Hepatic stellate cell (primary cell): ENCODE results near the gene CACNA2D4.

ENCODE experiments used
- DNase-seq: peaks from one replicate; pipeline ENCODE4 v3.0.0; 2011; ENCODE audit warnings: low spot score

The CACNA2D4 gene

DNA sequence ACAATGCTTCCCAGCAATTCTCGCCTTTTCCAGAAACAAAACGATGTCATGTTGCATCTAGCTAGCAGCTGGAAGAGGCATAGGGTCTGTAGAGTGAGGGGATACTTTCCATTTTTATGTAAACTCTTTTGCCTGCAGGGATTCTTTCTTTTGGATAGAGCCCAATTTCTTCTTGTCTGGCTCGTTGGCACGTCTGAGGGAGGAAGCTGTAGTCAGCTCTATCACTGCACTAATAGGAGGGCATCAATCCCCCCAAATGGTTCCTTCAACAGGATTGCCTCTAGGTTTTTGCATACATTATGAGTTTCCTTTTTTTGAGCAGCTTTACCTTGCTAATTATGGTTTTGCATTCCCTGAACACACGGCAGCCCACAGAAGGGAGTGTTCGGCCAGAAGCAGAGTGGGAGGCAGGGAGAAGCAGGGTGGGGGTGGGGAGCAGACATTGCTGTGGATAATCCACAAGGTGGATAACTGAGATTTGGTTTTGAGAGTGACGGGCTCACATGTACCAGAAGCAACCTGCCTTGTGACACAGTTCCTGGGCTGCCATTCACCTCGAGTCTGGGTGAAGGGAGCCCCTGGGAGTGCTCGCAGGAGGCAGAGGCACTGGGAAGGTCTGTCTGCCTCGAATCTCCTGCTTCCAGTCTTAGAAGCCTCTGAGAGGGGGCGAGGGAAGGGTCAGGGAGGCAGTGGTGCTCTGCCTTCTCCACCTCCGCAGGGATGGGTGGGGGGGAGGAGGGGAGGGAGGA, 73.6 kb downstream of the CACNA2D4 start:
- no peak for DNase-seq

DNA sequence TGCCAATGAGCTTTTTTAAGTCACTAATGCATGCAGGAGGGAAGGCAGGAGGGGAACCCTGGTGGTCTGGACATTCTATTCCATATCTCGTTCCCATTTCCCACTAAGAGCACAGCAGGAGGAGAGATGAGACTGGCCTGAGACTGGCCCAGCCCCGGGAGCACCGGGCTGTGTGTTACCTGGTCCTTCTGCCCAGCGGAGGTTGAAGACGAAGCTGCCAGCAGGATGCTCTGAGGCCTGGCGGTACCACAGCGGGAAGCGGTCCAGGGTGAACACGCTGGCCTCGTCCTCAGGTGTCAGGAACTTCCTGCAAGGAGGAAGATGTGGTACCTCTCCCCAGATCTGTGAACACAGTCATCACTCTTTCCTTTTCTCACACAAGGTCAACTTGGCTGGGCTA, 74.2 kb downstream of the CACNA2D4 start:
- no peak for DNase-seq

DNA sequence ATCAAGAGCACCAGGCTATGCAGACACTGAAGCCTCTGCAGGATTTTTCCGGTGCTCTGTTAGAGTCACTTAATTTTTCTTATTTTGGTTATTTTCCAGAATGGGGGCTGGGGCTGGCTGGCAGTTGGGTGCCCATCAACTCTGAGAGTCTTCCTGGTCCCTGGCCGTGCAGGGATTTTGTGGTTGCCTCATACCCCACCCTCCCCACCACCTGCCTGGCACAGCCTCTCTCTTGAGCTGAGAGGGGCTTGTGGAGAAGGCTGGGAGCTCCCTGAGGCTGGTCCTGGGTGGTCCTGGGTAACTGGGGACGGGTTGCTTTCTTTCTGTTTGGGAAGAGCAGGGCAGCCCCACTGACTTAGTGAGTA, 74.8 kb downstream of the CACNA2D4 start:
- no peak for DNase-seq

DNA sequence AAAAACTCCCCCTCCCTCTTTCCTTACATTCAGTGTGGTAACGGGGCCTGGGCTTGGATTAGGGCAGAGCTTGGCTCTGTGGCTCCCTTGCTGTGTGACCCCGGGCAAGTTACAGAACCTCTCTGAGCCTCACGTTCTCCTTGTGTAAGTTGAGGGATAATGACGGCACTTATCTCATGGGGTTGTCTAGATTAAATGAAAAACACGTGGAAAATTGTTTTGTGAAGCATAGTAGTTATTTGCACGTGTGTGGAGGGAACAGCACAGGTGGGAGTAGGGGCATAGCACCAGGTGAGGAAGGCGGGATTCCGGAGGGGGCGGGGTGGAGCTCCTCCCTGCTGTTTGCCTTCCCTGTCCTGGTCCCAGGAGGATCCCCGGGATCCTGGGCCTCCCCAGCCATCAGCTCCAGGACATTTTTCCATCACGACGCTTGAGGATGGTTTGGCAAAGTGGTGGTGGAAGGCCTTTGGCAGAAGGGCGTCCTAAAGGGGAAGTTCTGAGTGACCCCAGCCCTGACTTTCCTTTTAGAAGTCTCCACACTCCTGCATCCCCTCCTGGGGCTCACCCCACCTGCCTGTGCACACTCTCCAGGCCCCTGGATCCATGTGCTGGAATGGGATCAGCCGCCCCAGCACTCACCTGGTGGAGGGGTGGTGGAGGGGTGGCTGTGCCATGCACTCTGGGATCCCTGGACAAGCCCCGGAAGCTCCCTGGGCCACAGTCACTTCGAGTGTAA, 75.4 kb downstream of the CACNA2D4 start:
- no peak for DNase-seq

DNA sequence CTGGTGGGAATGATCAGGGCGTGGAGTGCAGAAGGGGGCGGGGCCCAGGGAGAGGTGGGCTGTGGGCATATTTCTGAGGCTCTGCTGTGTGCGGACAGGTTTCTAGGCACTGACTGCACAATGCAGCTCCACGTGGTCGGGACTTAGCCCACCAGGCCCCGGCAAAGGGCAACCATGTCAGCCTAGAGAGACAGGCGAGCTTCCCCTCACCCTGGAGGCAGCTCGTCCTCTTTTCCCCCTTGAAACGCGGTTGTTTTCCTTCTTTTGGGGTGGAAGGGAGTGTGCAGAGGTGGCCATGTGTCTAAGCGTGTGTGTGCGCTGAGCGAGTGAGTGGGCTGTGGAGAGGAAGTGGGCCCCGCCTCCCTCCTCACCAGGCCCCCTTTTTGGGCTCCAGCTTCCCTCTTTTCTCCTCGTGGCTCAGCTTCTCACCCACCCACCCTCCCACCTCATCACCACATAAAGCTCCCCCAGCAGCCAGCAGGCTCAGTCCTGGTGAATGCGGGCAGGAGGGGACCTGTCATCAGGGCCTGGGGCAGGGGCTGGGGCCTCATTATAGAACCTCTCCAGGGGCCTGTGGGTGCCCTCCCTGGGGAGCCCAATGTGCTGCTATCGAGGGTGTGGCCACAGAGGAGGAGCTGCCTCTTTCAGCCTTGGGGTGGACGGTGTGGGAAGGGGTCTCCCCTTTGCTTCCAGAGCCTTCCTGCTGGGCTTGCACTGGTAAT, 76.1 kb downstream of the CACNA2D4 start:
- no peak for DNase-seq

DNA sequence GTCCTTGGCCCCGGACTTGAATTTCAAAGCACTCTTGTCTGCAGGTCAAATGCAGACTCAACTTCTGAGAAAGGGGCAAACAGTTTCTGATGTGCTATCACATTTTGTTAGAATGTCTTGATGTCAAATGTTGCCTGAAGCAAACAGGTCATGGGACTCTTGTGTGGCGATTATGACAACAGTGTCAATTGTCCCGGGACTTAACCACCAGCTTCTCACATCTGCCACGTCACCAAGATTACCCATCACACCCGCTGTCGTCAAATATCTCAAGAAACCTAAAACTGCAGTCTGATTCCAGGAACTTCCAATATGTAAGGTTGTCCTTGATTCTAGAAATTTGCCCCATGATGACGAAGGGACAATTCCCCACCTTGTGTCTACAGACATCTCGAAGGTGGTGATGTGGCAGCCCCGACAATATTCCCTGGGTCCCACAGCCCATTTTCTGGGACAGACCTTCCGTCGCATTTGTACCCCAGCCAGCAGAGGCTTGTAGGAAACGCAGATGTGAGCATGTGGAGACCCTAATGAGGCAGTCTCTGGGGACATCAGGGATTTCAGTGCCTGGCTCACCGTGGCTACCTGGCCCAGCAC, 76.8 kb downstream of the CACNA2D4 start:
- DNase-seq = no peak

DNA sequence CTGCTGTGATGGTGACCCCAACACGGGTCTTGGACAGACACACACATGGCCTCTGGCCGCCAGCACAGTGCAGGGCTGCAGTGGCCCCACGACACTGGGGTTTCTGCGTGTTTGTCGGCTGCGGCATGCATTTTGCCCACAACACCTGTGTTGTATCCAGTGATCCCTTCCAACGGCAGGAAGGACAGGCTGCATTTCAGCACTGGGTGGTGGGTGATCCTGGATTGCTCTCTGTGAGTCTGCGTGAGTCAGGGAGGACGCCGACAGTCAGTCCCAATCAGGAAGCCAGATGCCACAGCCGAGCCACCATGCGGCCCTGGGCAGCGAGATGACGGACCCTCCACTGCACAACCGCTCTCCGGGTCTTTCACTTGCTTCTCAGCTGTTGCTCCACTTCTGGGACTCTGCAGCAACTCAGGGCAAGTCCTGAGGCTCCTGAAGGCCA, 77.4 kb downstream of the CACNA2D4 start:
- DNase-seq = no peak

DNA sequence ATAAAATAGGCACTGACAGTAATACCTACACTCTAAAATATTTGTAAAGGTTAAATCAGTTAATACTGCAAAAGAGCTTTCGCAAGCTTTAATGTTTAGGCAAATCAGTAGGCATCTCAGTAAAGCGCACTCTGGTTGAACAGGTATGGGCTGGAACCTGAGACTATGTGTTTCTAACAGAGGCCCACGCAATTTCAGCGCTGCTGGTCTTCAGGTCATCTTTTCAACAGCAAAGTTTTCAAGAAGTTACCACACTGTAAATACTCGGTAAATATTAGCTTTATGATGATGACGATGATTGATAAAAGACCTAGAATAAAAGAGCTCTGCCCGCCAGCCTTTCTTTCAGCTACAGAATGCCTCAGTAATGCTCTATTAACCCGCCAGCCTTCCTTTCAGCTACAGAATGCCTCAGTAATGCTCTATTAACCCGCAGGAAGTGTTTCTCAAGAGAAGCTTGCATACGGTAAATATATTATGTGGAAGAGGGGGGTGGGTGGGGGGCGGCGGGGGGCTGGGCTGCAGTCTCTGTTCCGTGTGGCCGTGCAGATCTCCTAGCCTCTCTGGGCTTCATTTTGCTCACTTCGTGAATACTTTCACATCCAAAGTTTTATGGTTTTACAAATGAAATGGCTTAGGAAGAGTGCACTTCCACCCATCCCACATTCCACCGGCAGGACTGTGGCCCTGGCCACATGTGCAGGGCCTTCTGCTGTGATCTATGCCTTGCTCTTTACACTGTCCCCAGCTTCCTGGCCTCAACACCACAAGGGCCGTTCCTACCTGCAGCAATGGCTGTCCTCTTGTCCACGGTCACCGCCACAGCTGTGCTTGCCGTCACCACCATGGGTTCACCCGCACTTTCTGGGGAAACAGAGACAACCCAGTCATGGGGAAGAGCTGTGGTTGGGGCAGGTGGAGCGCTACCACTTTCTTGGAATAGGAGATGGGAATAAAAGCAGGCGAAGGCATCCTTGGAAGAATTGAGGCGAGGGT, 78.2 kb downstream of the CACNA2D4 start:
- DNase-seq = no peak

DNA sequence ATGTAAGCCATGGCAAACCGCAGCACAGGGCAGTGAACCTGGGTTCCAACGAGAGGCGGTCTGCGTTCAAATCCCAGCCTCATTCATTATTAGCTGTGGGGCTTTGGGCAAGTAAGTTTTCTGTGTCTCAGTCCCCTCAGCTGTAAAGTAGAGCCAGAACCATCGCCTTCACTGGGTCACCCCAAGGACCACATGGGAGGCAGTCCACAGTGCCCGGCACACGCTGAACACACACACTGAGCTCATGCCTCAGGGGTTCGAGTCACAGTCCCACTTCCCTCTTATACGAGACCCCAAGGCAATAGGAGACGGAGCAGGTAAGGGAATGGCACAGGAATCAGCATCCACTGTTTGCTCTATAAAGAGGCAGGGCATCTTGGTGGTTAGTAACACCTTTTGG, 79.0 kb downstream of the CACNA2D4 start:
- no peak for DNase-seq

DNA sequence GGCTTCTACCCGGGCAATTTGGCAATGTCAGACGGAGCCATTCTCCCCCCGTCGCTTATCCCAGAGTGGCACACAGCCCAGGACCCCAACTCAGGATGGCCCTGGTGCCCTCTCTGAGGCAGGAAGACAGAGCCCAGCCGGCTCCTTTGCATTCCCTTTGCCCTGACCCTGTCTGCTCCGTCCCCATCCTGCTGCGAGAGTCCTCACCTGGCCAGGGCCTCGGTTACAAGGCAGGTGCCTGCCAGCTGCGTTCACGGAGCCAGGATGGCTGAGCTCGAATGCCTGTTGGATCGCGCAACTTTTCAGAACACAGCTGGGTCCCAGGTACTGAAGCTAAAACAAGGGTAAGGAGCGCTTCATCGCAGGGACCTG, 79.5 kb downstream of the CACNA2D4 start:
- no peak for DNase-seq

DNA sequence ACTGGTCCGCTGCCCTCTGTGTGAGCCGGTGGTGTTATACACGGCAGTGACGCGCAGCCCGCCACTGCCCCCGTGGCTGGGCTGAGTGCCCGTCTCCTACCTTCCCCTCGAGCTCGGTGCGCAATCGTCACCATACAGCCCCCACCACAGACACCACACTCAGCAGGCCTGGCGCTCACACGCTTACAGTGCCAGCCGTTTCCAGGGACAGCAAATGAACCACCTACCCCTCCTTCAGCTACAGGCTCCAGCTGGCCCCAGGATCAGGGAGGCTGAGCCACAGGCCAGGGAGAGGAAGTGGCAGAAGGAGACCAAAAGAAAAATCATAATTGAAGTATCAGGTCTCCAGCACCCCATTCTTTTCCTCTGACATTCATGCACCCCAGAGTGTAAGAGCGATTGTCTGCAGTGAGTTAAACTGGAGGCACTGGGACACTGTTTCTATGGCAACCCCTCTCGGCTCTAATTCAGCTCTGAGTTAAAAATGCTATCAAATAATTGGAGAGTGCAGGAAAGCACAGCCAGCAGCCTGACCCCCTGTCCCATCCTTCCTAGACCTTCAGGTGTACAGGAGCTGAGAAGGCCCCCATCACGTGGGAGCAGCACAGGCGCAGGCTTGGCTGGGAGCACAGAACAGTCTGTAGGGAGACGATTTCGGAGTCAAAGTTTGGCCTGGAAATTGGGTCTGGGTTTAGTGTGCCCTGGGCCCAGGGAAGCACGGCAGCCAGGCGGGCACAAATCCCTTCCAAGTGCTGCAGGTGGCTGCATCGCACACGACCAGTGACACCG, 80.1 kb downstream of the CACNA2D4 start:
- no peak for DNase-seq

DNA sequence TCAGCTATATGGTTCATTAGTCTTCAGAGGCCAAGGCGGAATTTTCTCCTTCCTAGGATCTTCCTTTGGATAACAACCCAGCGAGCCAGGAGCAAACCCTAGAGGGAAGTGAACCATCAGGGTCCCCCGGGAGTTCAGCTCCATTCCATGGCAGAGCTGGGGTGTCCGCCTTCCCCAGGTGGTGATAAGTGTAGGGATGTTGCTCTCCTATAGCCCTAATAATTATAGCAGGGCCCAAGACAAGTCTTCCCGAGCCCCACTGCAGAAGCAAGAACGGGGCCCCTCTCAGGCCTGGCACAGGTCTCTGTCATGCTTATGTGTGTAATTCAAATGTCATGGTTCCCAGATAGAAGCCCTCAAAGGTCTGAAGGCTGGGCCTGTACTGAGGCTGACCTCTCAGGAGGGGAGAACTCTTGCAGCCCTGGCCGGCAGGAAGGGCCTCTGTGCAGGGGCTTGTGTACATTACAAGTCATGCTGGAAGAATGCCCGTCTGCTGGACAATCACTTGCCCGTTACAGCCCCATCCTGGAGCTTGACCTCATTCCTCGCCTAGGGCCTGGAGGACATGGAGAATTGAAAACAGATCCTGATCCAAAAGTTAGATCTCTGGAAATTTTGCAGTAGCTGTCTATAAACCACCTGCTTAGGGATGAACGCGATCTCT, 80.8 kb downstream of the CACNA2D4 start:
- peak; percentile 51 for DNase-seq

DNA sequence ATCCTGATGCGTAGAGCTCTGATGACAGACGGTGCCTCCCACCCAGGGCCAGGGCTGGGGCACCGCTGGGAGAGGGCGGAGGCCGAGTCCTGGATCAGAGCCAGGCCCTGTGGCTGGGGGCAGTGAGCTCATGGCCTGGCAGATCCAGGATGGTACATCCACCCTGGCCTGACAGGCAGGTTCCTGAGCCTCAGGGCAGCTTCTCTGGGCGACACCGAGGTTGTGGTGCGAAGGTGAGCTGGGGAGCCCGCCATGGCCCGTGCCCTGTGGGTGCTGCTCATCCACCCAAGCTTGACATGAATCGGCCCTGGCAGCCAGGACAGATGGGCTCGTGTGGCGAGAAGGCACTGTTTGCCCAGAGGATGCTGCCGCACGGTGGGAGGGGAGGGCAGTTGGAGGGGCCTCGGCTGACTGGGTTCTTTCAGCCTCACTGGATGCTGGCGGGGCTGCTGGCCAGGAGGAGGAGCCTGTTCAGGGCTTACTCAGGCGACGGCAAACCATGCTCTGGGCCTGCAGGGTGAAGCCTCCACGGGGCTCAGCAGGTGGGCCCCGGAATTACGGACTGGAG, 81.5 kb downstream of the CACNA2D4 start:
- DNase-seq = no peak

DNA sequence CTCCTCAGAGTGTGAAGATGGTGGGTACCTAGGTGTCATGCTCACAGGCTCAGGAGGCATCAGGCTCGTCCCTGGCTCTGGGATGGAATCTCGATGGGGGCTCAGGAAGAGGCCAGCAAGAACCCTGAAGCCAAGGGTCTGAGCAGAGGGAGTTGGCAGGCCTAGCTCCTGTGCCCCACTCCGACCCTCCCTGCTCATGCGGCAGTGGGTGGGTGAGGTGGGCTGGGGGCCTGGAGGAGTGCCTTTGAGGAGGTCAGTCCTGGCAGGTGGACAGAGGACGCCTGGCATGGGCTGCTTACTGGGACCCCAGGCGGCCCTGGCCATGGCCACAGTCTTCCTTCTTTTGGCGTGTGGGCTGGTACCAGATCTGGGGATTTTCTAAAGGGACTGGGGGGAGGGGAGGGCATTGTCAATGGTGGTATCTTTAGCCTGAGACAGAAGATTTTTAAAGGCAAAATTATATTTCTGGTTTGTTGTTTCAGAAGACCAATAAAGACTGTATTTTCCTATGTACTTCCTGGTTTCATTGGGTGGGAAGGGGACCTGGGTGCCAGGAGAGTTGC, 82.1 kb downstream of the CACNA2D4 start:
- DNase-seq = no peak

DNA sequence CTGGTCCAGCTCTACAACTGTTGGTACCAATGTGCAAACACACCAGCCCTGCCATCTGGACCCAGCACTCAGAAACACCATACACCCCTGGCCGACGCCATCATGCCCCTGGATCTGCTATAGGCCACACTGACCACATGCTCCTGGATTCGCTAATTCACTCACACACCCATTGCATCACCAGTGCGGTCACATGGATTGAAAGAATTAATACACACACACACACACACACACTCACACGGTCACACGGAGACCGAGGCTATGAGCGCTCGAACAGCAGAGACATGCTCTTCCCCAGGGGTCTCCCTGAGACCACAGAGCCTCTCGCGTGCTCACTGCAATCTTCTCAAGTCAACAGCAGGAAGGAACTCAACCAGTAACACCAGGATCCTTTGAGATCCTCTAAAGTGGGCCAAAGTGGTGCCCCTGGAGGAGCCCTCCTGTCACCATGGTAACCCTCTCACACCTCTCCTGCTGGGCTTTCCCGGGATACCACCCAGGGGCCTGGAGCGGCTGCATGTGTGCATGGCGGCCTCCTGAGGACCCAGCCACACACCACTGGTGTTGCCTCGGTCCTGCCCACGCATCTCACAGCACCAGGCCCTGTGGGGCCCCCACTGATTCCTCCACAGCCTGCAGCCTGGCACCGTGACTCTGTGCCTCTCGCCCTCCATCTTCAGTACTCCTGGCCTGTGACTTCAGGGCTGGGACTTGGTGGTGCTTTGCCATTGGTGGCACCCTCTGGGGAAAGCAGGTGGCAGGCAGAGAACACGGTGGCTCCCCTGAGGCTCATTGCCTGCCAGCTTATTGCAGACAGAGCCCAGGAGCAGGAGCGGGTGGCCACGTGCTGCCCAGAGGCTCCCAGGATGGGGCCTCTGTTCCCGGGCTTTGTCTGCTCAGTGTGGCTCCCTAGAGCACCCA, 83.0 kb downstream of the CACNA2D4 start:
- DNase-seq = no peak

DNA sequence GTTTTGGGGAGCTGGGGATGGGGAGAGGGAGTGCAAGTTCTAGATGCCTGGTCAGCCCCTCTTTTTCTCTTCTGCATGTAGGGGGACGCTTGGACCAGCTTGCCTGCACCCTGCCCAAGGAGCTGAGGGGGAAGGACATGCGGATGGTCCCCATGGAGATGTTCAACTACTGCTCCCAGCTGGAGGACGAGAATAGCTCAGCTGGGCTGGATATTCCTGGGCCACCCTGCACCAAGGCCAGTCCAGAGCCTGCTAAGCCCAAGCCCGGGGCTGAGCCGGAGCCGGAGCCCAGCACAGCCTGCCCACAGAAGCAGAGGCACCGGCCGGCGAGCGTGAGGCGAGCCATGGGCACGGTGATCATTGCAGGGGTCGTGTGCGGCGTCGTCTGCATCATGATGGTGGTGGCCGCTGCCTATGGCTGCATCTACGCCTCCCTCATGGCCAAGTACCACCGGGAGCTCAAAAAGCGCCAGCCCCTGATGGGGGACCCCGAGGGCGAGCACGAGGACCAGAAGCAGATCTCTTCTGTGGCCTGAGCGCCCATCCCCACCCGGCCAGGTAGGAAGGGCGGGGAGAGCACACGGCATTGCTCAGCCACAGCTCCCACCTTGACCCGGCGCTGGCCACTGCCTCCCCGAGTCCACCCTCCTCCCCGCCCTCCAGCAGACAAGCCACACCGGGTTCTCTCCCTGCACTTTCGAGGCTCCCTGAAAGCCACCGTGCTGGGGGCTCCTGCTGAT, 84.1 kb downstream of the CACNA2D4 start:
- DNase-seq = no peak

DNA sequence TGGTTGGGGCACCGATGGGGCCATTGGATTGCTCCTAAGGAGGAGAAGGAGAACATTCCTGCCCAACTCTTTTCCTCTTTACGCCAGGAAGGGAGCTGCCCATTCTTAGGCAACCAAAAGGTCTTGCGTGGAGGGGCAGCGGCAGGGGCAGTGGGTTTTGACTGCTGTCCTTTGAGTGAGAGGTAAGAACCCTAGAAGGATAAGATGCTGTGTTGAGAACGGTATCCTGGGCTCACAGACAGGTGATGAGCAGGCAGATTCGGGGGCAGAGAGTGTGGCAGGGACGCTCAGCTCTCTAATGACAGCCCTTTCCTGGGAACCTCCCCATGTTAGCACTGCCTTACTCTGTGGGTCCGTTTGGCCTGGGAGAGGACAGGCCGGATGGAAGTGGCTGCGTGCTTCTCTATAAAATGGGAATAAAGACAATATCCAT, 84.8 kb downstream of the CACNA2D4 start:
- DNase-seq = no peak
